ENCODE data around the gene STARD9.
A peak's percentile ranks its signal among the peaks of the same experiment; 100 is the strongest.
"Not testable (repeated sequence)": the region's sequence is repeated elsewhere in the genome, so short reads cannot be mapped to it uniquely, and the experiment has no call there.

The STARD9 gene

DNA sequence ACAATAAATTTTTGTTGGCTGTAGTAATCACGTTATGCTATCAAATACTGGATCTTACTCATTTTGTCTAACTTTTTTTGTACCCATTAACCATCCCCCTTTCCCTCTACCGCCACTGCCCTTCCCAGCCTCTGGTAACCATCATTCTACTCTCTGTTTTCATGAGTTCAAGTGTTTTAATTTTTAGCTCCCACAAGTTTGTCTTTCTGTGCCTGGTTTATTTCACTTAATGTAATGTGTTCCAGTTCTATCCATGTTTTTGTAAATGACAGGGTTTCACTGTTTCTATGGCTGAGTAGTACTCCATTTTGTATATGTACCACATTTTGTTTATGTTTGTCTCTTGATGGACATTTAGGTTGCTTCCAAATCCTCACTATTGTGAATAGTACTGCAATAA, 52.1 kb downstream of the STARD9 start:
- DNase-seq, result no peak

- no peak for DNase-seq
Observed at GRCh38 chr15:42628761-42629160, 53.4 kb downstream of the STARD9 start.

GRCh38 chr15:42632105-42632675, 56.8 kb downstream of the STARD9 start:
- no peak for DNase-seq

DNA sequence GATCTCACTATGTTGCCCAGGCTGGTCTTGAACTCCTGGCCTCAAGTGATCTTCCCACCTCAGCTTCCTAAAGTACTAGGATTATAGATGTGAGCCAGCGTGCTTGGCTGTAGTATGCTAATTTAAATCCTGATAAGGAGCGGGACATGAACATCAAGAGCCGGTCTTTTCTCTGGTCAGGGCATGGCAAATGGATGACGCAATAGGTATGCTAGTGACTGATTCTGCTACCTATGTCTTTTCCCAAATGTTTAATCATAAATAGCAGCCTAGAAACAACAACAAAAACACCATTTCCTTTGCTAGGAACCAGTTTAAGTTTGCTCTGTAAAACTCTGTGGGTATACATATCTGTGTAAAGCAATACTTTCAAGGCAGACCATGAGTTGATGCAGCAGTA, 64.7 kb downstream of the STARD9 start:
- no peak for DNase-seq

GRCh38 chr15:42650208-42651066, 75.0 kb downstream of the STARD9 start:
- DNase-seq, result peak; percentile 75 to 76

DNA sequence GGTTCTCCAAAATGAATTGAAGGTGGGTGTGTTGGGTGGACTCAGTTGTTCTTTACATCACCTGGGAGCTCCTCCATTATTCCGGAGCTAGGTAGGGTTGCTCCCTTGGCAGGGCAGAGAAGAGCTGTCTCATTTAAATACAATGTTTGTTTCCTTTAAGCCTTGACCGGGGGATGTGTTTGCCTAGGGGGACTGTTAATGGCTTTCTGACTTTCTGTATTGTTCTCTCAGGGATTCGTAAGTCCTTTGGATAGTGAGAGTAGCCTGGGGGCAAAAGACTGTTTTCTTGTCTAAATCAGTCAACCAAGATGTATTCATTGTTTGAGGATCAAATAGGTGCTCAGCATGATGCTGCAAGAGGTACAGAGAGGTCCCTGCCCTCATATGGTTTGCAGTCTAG, 90.4 kb downstream of the STARD9 start:
- DNase-seq, result no peak

DNA sequence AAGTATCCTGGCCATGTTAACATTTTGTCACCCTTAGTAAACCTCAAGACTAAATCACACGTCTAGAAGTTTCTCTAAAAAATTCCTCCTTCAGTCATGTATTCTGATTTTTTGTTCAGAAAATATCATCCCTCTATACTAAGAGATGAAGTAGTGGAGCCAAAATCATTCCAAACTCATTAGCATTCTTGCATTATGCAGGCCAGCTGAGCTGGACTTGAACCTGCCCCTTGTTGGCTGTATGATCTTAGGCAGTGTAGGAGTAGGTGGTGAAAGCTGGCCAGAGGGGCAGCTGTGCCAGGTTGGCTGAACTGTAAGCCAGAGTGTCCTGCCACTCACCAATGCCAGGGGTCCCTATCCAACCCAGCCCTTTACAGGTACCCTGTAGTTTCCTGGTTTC, 92.4 kb downstream of the STARD9 start:
- no peak for DNase-seq

DNA sequence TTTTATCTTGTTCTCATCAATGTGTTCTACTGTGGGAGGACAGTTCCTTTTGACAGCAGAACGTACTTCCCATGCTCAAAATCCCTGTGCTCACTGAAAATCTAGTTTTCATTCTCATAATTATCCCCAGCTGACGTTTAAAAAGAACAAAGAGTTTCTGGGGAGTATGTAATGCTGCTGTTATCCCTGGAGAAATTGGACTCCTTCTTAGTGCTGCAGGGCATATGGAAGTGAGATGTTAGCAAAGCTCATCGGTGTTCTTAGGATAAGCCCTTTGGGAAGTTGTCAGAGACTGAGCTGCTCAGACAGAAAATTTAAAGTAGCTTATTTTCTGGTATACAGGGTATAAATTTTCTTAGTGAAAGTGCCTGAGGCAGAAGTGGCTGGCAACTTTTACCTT, 95.0 kb downstream of the STARD9 start:
- DNase-seq, result no peak

DNA sequence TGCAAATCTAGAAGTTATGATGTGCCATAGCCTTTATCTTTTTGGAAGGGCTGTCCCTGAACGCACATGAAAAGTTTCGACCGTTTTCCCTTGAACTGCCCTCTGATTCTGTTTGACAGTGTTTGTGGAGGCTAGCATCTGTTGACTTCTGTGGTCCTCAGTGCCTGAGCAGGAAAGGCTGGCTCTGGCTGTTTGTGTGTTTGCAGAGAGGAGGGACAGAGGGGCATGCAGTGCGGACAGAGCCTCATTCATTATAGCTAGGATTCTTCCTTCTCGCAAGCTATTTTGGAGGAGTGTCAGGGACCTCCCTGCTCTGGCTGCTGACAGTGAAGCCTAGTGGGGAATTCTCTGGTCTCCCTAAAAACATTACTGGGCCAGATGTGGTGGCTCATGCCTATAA, 97.0 kb downstream of the STARD9 start:
- no peak for DNase-seq

- no peak for DNase-seq
Observed at GRCh38 chr15:42674472-42674871, 99.1 kb downstream of the STARD9 start.

GRCh38 chr15:42675021-42675420, 99.6 kb downstream of the STARD9 start:
- DNase-seq, result no peak

DNA sequence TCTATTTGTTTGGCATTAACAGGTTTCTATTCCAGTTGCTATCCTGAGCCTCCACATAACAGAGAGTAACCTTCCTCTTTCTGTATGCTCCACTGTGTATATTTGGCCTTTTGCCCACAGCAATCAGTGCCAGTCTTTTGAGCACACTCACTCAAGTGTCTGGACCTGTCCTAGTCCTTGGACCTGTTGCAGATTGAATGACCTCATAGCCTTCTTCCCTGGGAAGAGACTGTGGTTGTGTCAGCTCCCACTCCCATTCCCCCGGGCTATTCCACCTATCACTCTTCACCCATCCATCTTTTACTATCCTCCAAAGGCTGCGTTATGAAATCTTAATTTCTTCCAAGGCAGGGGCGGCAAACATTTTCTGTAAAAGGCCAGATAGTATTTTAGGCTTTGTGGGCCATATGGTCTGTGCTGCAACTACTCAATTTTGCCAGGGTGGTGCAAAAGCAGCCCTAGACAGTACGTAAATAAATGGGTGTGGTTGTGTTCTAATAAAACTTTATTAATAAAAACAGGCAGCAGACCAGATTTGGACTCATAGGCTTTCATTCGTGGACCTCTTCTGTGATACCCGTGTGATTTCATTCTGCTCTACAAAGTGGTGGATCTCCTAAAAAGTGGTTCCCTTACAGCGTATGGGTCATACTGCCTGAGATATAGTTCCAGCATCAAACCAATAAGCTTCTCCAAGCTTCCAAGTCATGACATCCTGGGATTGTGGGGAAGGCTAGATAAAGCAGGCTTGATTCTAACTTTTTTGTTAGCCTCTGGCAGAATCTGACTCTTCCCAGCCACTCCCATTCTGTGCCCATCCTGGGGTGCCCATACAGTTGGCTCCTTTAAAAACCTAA, 104.1 kb downstream of the STARD9 start:
- no peak for DNase-seq

- DNase-seq, result not testable (repeated sequence)
Observed at GRCh38 chr15:42680142-42680482, 104.7 kb downstream of the STARD9 start.

DNA sequence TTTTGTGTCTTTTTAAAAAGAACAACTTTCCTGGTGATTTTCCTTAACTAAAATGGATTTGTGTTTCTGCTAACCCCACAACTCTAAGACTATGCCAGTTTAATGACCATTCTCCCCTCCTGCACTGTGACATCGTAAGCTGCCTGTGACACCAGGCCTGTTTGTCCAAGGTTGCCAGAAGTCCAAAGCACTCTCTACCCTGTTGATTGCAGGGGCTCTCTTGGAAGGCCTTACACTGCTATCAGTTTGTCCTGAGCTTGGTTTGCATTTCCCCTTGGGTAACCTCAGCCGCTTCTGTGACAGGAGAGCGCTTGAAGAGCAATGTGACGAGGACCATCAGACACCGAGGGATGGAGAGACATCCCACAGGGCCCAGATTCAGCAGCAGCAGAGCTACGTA, 105.7 kb downstream of the STARD9 start:
- DNase-seq, result no peak

DNA sequence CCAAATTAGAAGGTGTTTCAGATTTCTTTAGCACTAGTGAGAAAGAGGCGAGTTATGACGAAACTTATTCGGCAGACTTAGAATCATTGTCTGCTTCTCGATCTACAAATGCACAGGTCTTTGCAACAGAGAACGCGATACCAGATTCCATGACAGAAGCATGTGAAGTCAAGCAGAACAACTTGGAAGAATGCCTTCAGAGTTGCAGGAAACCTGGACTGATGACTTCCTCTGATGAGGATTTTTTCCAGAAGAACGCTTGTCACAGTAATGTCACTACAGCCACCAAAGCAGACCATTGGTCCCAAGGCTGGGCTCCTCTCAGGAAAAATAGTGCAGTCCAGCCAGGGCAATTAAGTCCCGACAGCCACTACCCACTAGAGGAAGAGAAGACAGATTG, 110.9 kb downstream of the STARD9 start:
- no peak for DNase-seq

DNA sequence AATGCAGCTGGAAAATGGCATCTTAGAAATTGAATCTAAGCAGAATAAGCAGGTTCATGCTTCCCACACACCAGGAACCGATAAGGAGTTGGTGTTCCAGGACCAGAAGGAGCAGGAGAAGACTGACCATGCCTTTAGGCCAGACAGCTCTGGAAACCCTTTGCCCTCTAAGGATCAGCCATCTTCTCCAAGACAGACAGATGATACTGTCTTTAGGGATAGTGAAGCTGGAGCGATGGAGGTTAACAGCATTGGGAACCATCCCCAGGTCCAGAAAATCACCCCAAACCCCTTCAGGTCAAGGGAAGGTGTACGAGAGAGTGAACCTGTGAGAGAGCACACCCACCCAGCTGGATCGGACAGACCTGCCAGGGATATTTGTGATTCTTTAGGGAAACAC, 112.3 kb downstream of the STARD9 start:
- no peak for DNase-seq

DNA sequence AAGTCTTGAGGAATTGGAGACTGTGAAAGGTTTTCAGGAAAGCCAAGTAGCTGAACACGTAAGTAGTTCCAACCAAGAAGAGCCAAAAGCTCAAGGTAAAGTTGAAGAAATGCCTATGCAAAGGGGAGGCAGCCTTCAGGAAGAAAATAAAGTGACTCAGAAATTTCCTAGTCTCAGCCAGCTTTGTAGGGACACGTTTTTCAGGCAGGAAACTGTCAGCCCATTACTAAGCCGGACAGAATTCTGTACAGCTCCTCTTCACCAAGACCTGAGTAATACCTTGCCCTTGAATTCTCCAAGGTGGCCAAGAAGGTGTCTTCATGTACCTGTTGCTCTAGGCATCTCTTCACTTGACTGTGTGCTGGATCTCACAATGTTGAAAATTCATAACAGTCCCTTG, 112.9 kb downstream of the STARD9 start:
- DNase-seq, result no peak

DNA sequence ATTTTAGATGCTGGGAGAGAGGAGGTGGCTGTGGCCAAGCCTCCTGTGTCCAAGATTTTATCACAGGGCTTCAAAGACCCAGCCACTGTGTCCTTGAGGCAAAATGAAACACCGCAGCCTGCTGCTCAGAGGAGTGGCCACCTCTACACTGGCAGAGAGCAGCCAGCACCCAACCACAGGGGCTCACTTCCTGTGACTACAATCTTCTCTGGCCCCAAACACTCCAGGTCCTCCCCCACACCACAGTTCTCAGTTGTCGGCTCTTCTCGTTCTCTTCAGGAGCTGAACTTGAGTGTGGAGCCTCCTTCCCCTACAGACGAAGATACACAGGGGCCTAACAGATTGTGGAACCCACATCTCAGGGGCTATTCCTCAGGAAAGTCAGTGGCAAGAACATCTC, 115.9 kb downstream of the STARD9 start:
- no peak for DNase-seq

GRCh38 chr15:42691770-42692169, 116.4 kb downstream of the STARD9 start:
- no peak for DNase-seq

DNA sequence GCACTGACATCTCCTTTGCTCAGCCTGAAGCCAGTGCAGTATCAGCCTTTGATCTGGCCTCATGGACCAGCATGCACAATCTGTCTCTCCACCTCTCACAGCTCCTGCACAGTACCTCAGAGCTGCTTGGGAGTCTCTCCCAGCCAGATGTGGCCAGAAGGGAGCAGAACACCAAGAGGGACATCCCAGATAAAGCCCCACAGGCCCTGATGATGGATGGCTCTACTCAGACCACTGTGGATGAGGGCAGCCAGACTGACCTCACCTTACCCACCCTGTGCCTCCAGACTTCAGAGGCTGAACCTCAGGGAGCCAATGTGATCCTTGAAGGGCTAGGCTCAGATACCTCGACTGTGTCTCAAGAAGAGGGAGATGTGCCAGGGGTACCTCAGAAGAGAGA, 117.1 kb downstream of the STARD9 start:
- no peak for DNase-seq

GRCh38 chr15:42692997-42693396, 117.6 kb downstream of the STARD9 start:
- DNase-seq, result no peak

DNA sequence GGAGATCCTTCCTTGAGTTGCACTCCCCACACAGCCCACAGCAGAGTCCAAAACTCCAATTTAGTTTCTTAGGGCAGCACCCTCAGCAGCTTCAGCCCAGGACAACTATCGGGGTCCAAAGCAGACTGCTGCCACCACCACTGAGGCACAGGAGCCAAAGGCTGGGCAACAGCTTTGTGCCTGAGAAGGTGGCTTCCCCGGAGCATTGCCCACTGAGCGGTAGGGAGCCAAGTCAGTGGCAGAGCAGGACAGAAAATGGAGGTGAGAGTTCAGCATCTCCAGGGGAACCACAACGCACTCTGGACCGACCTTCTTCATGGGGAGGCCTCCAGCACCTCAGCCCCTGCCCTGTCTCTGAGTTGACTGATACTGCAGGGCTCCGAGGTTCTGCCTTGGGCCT, 118.1 kb downstream of the STARD9 start:
- no peak for DNase-seq

- DNase-seq, result no peak
Observed at GRCh38 chr15:42693942-42694341, 118.5 kb downstream of the STARD9 start.

DNA sequence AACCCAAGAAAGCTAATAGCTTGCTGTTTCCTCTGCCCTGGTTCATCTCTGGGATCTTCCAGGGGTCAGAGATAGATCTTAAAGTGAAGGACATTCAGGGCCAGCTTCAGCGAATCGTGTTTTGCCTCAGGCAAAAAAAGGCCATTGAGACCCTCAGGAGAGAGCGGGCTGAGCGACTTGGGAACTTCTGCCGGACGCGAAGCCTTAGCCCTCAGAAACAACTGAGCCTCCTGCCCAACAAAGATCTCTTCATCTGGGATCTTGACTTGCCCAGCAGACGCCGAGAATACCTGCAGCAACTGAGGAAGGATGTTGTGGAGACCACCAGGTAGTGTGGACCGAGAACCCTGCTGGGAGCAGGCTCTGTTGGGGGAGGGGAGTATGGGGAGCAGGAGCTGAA, 119.0 kb downstream of the STARD9 start:
- DNase-seq, result no peak
